CD4-positive, alpha-beta T cell (primary cell): ENCODE data around the gene CACNA1H. TPM values are rescaled to one million over a fixed set of nuclear protein-coding genes. Genes with fewer than 3 reads are reported as not detected.

Source experiments
- ATAC-seq: fragments of 200-7000 bp; cut with Tn5 transposase; one replicate; pipeline ENCODE4 v1.10.0; 2022; ENCODE audit warnings: mild to moderate bottlenecking; ENCODE audit not compliant: poor library complexity
- CTCF ChIA-PET: fragments of 350-600 bp; sonication (Branson Sonifier 250); formaldehyde crosslinking; loops from one replicate; lab custom pipeline; 2021; ENCODE audit warnings: antibody characterized with exemption, inconsistent platforms; lab: Charles Lee
- POLR2A ChIA-PET: fragments of 350-600 bp; sonication (Branson Sonifier 250); formaldehyde crosslinking; loops from one replicate; lab custom pipeline; 2021; ENCODE audit warnings: antibody characterized with exemption, inconsistent platforms; lab: Charles Lee
- DNase-seq, 14 experiments: peaks; one replicate each; pipeline ENCODE4 v3.0.0-alpha.2; 2013 to 2020; ENCODE audit warnings: mixed read lengths in 2 of 14
- H3K27ac ChIP-seq, 2 donors: one replicate each; pipeline versions ENCODE4 v1.5.1 to v1.7.0; 2013; ENCODE audit warnings: low read length in 2 of 2, low read depth in 1 of 2, mild to moderate bottlenecking in 1 of 2
- H3K27me3 ChIP-seq, 2 experiments: 1 replicate in 1 of 2; 2 replicates in 1 of 2; pipeline versions ENCODE4 v1.6.1 to v1.7.0; 2013; ENCODE audit warnings: low read length in 2 of 2, control low read depth in 1 of 2, mild to moderate bottlenecking in 1 of 2, moderate library complexity in 1 of 2; ENCODE audit not compliant: insufficient read depth in 2 of 2, control insufficient read depth in 1 of 2
- H3K36me3 ChIP-seq: one replicate; pipeline ENCODE4 v1.6.1; 2013; ENCODE audit warnings: low read length, control low read depth; ENCODE audit not compliant: insufficient read depth
- H3K4me1 ChIP-seq: one replicate; pipeline ENCODE4 v1.6.1; 2013; ENCODE audit warnings: low read length, control low read depth; ENCODE audit not compliant: insufficient read depth
- H3K4me3 ChIP-seq: one replicate; pipeline ENCODE4 v1.5.1; 2013; ENCODE audit warnings: mild to moderate bottlenecking, low read length, moderate library complexity
- H3K9me3 ChIP-seq, 2 experiments: 1 replicate in 1 of 2; 2 replicates in 1 of 2; pipeline versions ENCODE4 v1.6.1 to v1.7.0; 2013; ENCODE audit warnings: low read length in 2 of 2, mild to moderate bottlenecking in 2 of 2, control low read depth in 1 of 2, moderate library complexity in 1 of 2; ENCODE audit not compliant: control insufficient read depth in 1 of 2, insufficient read depth in 1 of 2
- H3K27ac Mint-ChIP-seq: one replicate; pipeline ENCODE4 v1.8.0; 2020; ENCODE audit warnings: mixed read lengths
- H3K27me3 Mint-ChIP-seq: one replicate; pipeline ENCODE4 v1.8.0; 2021; ENCODE audit warnings: mixed read lengths
- H3K36me3 Mint-ChIP-seq: one replicate; pipeline ENCODE4 v1.8.0; 2021; ENCODE audit warnings: low read depth, mixed read lengths
- H3K4me1 Mint-ChIP-seq: one replicate; pipeline ENCODE4 v1.8.0; 2021; ENCODE audit warnings: low read depth, mixed read lengths
- H3K4me3 Mint-ChIP-seq: one replicate; pipeline ENCODE4 v1.8.0; 2020; ENCODE audit warnings: mild to moderate bottlenecking, mixed read lengths
- H3K9me3 Mint-ChIP-seq: one replicate; pipeline ENCODE4 v1.8.0; 2020; ENCODE audit warnings: mixed read lengths
- intact Hi-C, 2 experiments: fragments of 100-400 bp; cut with DNase I in 1 of 2; cut with micrococcal nuclease in 1 of 2; formaldehyde crosslinking; loops; one replicate each; pipeline versions ENCODE4 v1.15.1 to v1.9.0; 2023 to 2025; cut with DNase I, micrococcal nuclease
- total RNA-seq, 174 experiments: library from RNA in 2 of 174; stranded (reverse) in 2 of 174; gene quantifications; one replicate each; pipeline ENCODE4 v1.2.3 and lab custom pipeline; 2021 to 2026
- TF ChIP-seq, protein P1 (sequence below): fragments of 200-600 bp; IDR thresholded peaks from one replicate; pipeline ENCODE4 v1.8.0; 2022; ENCODE audit warnings: antibody characterized with exemption, mild to moderate bottlenecking

The CACNA1H gene
- total RNA-seq, 2 experiments from 2014 or later = 5.7 to 6.3 TPM

DNA sequence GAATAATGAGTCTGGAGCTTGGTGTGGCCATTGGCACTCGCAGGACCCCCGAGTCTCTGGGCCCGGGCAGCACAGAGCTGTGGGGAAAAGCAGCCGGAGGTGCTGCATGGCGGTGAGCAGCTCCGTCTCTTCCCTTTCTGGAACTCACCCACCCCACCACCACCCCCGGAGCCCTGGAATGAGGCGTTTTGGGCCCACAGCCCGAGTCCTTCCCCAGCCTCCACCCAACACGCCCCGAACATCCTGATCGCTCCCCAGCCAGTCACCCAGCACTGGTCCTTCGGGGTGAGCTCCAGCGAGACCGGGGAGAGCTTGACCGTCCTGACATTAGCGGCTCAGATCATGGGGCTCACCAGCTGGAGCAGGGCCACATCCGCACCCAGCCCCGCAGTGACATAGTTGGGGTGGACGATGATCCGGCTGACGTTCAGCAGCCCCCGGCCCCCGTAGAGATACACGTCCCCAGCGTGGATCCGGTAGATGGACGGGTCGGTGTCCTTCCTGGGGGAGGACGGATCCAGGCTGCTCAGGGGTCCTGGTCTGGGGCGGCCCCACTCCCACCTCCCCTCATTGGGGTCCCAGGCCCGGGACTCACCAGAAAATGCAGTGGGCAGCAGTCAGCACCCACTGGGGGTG lies 109.4 kb downstream of the CACNA1H start:
- peaks cover 5% of the 10 kb centered on the region for H3K4me1 Mint-ChIP-seq
- Histone ChIP-seq H3K9me3 (peaks cover 0 to 8% of the 10 kb centered on the region in 2 experiments), H3K4me1 (peaks cover 11% of the 10 kb centered on the region), H3K4me3 (no peak overlapping the region), H3K36me3 (no peaks in the 10 kb centered on the region), H3K27ac (no peak overlapping the region), H3K27me3 (peaks cover 26 to 36% of the 10 kb centered on the region in 2 experiments)
- DNase-seq = no peak
- no peak overlapping the region for H3K4me3 Mint-ChIP-seq
- H3K27me3 Mint-ChIP-seq = peaks cover 20% of the 10 kb centered on the region
- ChIA-PET POLR2A (no interaction called here), CTCF (no interaction called here)
- H3K36me3 Mint-ChIP-seq = no peaks in the 10 kb centered on the region
- intact Hi-C loops = no loop called here
- no peaks in the 10 kb centered on the region for H3K9me3 Mint-ChIP-seq
- no peak for ATAC-seq
- TF ChIP-seq, protein P1, sequence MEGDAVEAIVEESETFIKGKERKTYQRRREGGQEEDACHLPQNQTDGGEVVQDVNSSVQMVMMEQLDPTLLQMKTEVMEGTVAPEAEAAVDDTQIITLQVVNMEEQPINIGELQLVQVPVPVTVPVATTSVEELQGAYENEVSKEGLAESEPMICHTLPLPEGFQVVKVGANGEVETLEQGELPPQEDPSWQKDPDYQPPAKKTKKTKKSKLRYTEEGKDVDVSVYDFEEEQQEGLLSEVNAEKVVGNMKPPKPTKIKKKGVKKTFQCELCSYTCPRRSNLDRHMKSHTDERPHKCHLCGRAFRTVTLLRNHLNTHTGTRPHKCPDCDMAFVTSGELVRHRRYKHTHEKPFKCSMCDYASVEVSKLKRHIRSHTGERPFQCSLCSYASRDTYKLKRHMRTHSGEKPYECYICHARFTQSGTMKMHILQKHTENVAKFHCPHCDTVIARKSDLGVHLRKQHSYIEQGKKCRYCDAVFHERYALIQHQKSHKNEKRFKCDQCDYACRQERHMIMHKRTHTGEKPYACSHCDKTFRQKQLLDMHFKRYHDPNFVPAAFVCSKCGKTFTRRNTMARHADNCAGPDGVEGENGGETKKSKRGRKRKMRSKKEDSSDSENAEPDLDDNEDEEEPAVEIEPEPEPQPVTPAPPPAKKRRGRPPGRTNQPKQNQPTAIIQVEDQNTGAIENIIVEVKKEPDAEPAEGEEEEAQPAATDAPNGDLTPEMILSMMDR = no peak
- no peak overlapping the region for H3K27ac Mint-ChIP-seq

DNA sequence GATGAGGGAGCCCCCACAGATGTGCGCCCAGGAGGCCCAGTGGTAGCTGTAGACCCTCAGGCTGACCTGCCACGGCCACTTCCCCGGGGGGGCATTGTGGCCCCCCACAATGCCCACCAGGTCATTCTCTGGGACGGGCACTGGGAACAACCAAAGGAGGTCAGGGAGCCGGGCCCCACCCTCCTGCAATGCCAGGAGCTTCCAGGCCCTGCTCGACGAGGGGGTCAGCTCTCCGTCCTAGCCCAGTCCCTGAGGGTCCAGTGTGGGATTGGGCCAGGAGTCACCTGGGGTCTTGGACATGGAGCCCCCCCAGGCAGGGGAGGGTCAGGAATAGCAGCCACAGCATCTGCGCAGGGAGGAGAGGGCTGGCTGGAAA lies 109.9 kb downstream of the CACNA1H start:
- intact Hi-C loops = no loop called here
- peaks cover 19% of the 10 kb centered on the region for H3K27me3 Mint-ChIP-seq

DNA sequence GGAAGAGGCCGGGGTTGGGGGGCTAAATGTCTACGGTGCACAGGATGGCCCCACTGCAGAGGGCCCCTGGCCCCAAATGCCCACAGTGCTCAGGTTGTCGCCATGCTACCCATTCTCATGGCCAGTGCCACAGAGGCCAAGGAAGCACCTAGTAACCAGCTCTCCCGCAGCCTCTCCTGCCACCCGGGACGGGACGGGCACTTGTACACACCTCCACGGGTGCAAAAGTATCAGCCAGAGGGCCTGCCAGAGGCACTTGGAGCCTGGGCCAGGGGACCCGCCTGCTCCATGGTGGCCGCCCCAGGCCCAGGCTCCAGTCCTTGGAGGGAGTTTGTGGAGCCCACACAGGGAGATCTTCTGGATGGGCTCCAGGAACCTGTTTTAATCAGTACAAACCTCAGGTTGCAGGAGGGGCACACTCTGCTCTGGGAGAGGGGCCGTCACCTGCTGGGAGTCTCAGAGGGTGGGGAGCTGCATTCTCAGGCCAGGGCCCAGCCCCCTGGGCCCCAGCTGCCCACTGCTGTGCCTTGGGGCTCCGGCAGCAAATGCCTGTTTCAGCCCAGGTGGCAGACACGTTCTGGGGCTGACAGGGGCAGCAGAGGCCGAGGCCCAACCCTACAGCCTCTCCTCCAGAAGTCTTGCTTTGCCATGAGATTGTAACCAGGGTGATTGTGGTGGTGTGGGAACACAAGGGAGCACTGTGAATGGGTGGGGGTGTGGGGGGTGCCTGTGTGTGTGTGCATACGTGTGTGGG lies 110.9 kb downstream of the CACNA1H start:
- H3K4me3 ChIP-seq = no peak overlapping the region
- no peaks in the 10 kb centered on the region for H3K36me3 ChIP-seq
- DNase-seq (no peak), ATAC-seq (no peak)
- TF ChIP-seq, protein P1 = no peak
- no peak overlapping the region for H3K4me3 Mint-ChIP-seq
- intact Hi-C loops = no loop called here
- CTCF ChIA-PET = no interaction called here
- no peaks in the 10 kb centered on the region for H3K9me3 Mint-ChIP-seq
- H3K27ac Mint-ChIP-seq = no peak overlapping the region
- POLR2A ChIA-PET = no interaction called here
- peaks cover 10% of the 10 kb centered on the region for H3K4me1 ChIP-seq
- no peaks in the 10 kb centered on the region for H3K36me3 Mint-ChIP-seq
- H3K27me3 Mint-ChIP-seq = peaks cover 17% of the 10 kb centered on the region
- H3K4me1 Mint-ChIP-seq = peaks cover 5% of the 10 kb centered on the region
- H3K9me3 ChIP-seq = peaks cover 0 to 8% of the 10 kb centered on the region in 2 experiments
- no peak overlapping the region for H3K27ac ChIP-seq
- H3K27me3 ChIP-seq = peaks cover 23 to 35% of the 10 kb centered on the region in 2 experiments

More for the DNA sequence above, 109.9 kb downstream of the CACNA1H start:
- POLR2A ChIA-PET = no interaction called here
- no peak overlapping the region for H3K27ac Mint-ChIP-seq
- H3K9me3 ChIP-seq = peaks cover 0 to 8% of the 10 kb centered on the region in 2 experiments
- H3K4me3 Mint-ChIP-seq = no peak overlapping the region
- no peaks in the 10 kb centered on the region for H3K36me3 ChIP-seq
- peaks cover 26 to 36% of the 10 kb centered on the region in 2 experiments for H3K27me3 ChIP-seq
- TF ChIP-seq, protein P1 = no peak
- no peaks in the 10 kb centered on the region for H3K36me3 Mint-ChIP-seq
- no peaks in the 10 kb centered on the region for H3K9me3 Mint-ChIP-seq
- no peak overlapping the region for H3K4me3 ChIP-seq
- peaks cover 11% of the 10 kb centered on the region for H3K4me1 ChIP-seq
- CTCF ChIA-PET = no interaction called here
- DNase-seq = no peak
- no peak overlapping the region for H3K27ac ChIP-seq
- peaks cover 5% of the 10 kb centered on the region for H3K4me1 Mint-ChIP-seq
- ATAC-seq = no peak
